Hypothalamus (tissue), 51 donors: Measurements from ENCODE around the gene LRCH1.

ENCODE experiments used
- DNase-seq, 51 donors: peaks; one replicate each; lab custom pipeline; 2025; lab: John Stamatoyannopoulos, UW

Gene LRCH1

GRCh38 chr13:46682707-46683106 lies 129.7 kb downstream of the LRCH1 start:
- DNase-seq = no peak

GRCh38 chr13:46683676-46684260 lies 130.8 kb downstream of the LRCH1 start:
- no peak for DNase-seq

GRCh38 chr13:46684287-46685001 lies 131.5 kb downstream of the LRCH1 start:
- DNase-seq = no peak

GRCh38 chr13:46685006-46685730 lies 132.2 kb downstream of the LRCH1 start:
- DNase-seq = no peak

- no peak for DNase-seq
Observed at GRCh38 chr13:46686171-46686570, 133.2 kb downstream of the LRCH1 start.

- DNase-seq = no peak
Observed at GRCh38 chr13:46687810-46688209, 134.8 kb downstream of the LRCH1 start.

- DNase-seq = no peak
Observed at GRCh38 chr13:46688306-46688705, 135.3 kb downstream of the LRCH1 start.

- DNase-seq = no peak
Observed at GRCh38 chr13:46698014-46698413, 145.0 kb downstream of the LRCH1 start.

- no peak for DNase-seq
Observed at GRCh38 chr13:46698910-46699460, 146.0 kb downstream of the LRCH1 start.

GRCh38 chr13:46712524-46712923 lies 159.6 kb downstream of the LRCH1 start:
- no peak for DNase-seq

- DNase-seq = no peak
Observed at GRCh38 chr13:46715363-46715762, 162.4 kb downstream of the LRCH1 start.

GRCh38 chr13:46716821-46717220 lies 163.9 kb downstream of the LRCH1 start:
- DNase-seq = no peak

- no peak for DNase-seq
Observed at GRCh38 chr13:46717275-46717674, 164.3 kb downstream of the LRCH1 start.

GRCh38 chr13:46717856-46718255 lies 164.9 kb downstream of the LRCH1 start:
- DNase-seq = no peak

- no peak for DNase-seq
Observed at GRCh38 chr13:46720189-46720588, 167.2 kb downstream of the LRCH1 start.

GRCh38 chr13:46721054-46721453 lies 168.1 kb downstream of the LRCH1 start:
- DNase-seq = peak in 17 of 51 donors; percentile 2 to 44 (median 12)

- DNase-seq = no peak
Observed at GRCh38 chr13:46726347-46726746, 173.4 kb downstream of the LRCH1 start.

- no peak for DNase-seq
Observed at GRCh38 chr13:46728777-46729176, 175.8 kb downstream of the LRCH1 start.

GRCh38 chr13:46731535-46731934 lies 178.6 kb downstream of the LRCH1 start:
- no peak for DNase-seq

GRCh38 chr13:46735425-46735824 lies 182.5 kb downstream of the LRCH1 start:
- no peak for DNase-seq

- no peak for DNase-seq
Observed at GRCh38 chr13:46736541-46737310, 183.8 kb downstream of the LRCH1 start.
